ENCODE data around the gene MTMR8. TPM values are rescaled to one million over a fixed set of nuclear protein-coding genes. Genes with fewer than 3 reads are reported as not detected.

The MTMR8 gene
- 0.08 and 0.13 TPM in 2 replicates for total RNA-seq

GRCh38 chrX:64394874-64395567 lies at the start of gene MTMR8:
Gene MTMR8 (minus strand): TSS chrX:64395452. CDS start chrX:64395363, 89 bp downstream.

GRCh38 chrX:64230123-64230970 lies 164.9 kb downstream of the MTMR8 start, which contains the start of gene ASB12:
Gene ASB12 (minus strand): TSS chrX:64230607. CDS start chrX:64225650, 4,957 bp downstream.

Other genes with a start within 250 kb of the MTMR8 start
- 1.8 and 4.0 TPM in 2 replicates for gene AMER1, start 189.7 kb downstream of the MTMR8 start, total RNA-seq
- not detected in 2 replicates for gene ASB12, start 164.8 kb downstream of the MTMR8 start, total RNA-seq